Measurements from ENCODE around the gene TSPAN7.

The TSPAN7 gene

DNA sequence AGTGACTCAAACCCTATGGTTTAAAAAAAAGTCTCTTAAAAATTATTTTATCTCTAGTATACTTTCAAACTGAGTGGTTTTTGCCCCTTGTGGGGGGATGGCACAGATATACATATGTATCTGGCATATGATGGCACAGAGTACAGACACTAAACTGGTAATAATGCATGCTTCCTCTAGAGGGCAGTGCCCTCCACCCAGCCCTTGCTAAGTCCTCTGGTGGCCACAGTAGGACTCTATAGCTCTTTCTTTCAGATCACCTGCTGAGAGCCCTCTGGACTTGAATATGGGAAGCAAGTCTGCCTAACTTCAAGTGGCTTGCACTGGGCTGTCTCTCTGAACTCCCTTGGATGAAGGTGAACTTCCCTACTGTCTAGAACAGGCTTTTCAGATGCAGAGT, 66.3 kb downstream of the TSPAN7 start:
- POLR2A ChIA-PET: no interaction called here
- DNase-seq (ENCODE audit: low read depth, low spot score): no peak
- CTCF ChIA-PET: interaction anchor here (1.2 kb wide), 1 partner anchor 11 kb away, joined by 3 read pairs; no protein-coding TSS in a partner anchor
- TF ChIP-seq, protein P1, sequence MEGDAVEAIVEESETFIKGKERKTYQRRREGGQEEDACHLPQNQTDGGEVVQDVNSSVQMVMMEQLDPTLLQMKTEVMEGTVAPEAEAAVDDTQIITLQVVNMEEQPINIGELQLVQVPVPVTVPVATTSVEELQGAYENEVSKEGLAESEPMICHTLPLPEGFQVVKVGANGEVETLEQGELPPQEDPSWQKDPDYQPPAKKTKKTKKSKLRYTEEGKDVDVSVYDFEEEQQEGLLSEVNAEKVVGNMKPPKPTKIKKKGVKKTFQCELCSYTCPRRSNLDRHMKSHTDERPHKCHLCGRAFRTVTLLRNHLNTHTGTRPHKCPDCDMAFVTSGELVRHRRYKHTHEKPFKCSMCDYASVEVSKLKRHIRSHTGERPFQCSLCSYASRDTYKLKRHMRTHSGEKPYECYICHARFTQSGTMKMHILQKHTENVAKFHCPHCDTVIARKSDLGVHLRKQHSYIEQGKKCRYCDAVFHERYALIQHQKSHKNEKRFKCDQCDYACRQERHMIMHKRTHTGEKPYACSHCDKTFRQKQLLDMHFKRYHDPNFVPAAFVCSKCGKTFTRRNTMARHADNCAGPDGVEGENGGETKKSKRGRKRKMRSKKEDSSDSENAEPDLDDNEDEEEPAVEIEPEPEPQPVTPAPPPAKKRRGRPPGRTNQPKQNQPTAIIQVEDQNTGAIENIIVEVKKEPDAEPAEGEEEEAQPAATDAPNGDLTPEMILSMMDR (IDR thresholded peaks at IDR 0.05; ENCODE audit: insufficient read depth, low read length, missing control alignments): no peak
- no peak overlapping the region for H3K4me3 ChIP-seq (ENCODE audit: low read depth, low read length)

DNA sequence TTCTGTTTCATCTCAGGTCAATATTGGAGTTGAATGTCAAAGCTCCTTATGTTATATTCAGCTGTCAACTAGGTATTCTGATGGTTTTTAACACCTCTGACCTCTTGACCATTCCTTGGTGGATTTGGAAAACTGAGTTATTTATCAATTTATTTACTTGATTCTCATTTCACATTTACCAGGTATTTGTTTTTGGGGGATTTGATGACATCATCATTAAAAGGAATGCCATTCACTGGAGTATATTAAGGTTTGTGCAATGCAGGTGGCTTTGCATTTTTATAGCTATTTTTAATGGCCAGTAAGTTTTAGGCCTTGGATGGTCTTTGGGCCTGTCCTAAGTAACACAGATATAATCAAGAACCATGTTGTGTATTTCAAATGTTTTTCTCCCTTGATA, 67.2 kb downstream of the TSPAN7 start:
- ChIA-PET POLR2A (no interaction called here), CTCF (interaction anchor here (1.2 kb wide), 1 partner anchor 12 kb away, joined by 3 read pairs; no protein-coding TSS in a partner anchor)
- DNase-seq (ENCODE audit: low read depth, low spot score): no peak
- TF ChIP-seq, protein P1 (IDR thresholded peaks at IDR 0.05; ENCODE audit: insufficient read depth, low read length, missing control alignments): no peak
- H3K4me3 ChIP-seq (ENCODE audit: low read depth, low read length): no peak overlapping the region

DNA sequence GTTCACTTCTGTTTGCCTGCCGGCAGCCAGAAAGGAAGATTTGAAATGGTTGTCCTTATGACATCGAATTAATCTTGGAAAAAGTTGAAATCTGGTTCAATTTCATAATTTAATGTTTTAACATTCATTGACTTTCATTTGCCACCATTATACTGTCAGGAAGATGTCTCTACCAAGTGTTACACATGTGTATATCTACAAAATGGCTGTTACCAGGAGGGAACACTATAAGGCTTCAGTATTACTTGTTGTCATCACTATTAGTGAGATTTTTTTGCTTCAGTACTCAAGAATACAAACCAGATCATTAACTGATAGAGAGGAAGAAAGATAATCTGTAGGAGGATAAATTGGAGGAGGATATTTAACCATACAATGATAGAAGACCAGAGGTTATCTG, 71.2 kb downstream of the TSPAN7 start:
- TF ChIP-seq, protein P1 (IDR thresholded peaks at IDR 0.05; ENCODE audit: insufficient read depth, low read length, missing control alignments): no peak
- DNase-seq (ENCODE audit: low read depth, low spot score): no peak
- H3K4me3 ChIP-seq (ENCODE audit: low read depth, low read length): no peak overlapping the region
- CTCF ChIA-PET: no interaction called here
- POLR2A ChIA-PET: no interaction called here

DNA sequence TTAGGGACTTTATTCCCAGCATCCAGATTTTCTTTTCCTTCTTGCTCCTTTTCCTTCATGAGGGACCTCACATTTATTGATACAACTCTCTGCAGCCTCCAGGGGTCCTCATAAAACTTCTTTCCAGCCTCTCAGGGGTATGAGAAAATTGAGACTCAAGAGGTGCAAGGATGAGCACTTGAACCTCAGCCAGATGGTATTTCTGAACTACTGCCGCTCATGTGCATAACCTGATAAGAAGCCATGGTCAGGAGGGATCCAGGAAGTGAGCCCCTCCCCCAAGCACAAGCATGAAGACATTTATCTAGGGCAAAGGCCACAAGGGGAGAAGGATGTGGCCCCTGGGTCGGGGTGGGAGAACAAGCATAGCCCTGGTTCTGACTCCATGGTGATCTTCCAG, 73.3 kb downstream of the TSPAN7 start:
- CTCF ChIA-PET: no interaction called here
- POLR2A ChIA-PET: no interaction called here
- H3K4me3 ChIP-seq (ENCODE audit: low read depth, low read length): no peak overlapping the region
- no peak for DNase-seq (ENCODE audit: low read depth, low spot score)
- TF ChIP-seq, protein P1 (IDR thresholded peaks at IDR 0.05; ENCODE audit: insufficient read depth, low read length, missing control alignments): no peak

DNA sequence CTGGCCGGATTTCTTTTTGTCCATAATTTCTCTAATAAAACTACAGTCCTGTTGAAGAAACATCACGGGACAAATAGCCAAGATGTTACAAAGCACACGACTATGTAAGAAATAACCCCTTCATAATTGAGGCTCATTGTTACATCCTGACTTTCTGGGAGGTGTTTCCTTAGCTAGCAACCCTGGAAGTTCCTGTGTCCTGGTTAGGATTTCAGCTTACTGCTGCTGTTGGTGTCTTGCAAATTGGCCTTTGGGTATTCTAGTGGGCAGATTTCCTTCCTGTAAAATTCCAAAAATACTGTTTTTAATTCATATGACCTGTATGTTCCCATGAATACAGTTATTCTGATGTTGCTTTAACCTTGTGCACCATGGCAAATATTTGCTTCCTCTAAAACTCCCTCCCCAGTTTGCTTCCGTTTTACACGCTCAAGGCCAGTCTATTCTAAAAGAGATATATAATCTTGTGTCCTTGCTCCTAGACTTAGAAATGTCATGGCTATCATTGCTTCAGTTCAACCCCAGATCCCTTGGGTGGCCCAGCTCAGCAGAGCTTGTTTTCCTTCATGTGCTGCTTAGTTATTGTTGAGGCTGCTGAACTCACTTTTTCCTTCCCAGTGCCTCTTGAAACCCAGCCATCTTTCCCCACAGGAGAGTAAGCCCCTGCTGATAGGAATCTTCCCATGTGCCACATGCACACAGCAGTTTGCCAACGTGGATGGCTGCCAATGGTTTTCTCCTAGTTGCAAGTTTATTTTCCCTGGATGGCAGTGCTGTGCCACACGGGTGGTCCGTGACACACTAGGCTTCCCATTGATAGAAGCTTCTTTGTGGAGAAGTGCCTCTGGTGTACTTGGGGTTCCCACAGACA, 75.8 kb downstream of the TSPAN7 start:
- CTCF ChIA-PET: no interaction called here
- POLR2A ChIA-PET: no interaction called here
- TF ChIP-seq, protein P1 (IDR thresholded peaks at IDR 0.05; ENCODE audit: insufficient read depth, low read length, missing control alignments): no peak
- DNase-seq (ENCODE audit: low read depth, low spot score): no peak
- no peak overlapping the region for H3K4me3 ChIP-seq (ENCODE audit: low read depth, low read length)

DNA sequence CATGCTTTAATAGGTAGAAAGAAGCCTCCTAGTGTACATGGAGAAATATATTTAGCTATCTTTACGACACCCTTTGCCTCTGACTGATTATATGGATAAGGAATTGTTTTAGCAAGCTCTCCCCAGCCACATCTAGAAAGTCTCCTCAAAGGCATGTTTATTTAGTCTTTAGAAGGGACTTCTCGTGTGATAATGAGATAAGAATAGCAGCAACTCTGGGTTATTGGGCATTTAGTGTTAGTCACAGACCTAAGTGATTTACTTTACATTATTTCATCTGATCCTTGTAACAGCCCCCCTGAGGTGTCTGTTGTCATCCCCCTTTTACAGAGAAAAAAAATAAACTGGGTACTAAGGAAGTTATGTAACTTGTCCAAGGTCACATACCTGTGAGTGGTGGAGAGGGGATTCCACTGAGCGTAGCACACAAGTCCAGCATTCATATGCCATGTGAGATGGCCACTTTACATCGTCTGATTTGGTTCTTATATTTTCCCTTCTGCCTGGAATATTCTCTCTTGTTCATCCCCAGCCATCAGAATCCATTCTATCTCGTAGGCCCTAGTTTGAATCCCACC, 77.7 kb downstream of the TSPAN7 start:
- POLR2A ChIA-PET: no interaction called here

More for the DNA sequence above, 77.7 kb downstream of the TSPAN7 start:
- DNase-seq (ENCODE audit: low read depth, low spot score): no peak
- no peak overlapping the region for H3K4me3 ChIP-seq (ENCODE audit: low read depth, low read length)
- TF ChIP-seq, protein P1 (IDR thresholded peaks at IDR 0.05; ENCODE audit: insufficient read depth, low read length, missing control alignments): no peak
- CTCF ChIA-PET: no interaction called here

Measured in AG04449 (cell line).